GM18861 (cell line): ENCODE results near the gene HES4.

ENCODE experiments used
- ATAC-seq: cut with Tn5 transposase; IDR thresholded peaks from one replicate; pipeline ENCODE4 v1.9.1; 2021; ENCODE audit not compliant: unreplicated experiment

HES4 gene

DNA sequence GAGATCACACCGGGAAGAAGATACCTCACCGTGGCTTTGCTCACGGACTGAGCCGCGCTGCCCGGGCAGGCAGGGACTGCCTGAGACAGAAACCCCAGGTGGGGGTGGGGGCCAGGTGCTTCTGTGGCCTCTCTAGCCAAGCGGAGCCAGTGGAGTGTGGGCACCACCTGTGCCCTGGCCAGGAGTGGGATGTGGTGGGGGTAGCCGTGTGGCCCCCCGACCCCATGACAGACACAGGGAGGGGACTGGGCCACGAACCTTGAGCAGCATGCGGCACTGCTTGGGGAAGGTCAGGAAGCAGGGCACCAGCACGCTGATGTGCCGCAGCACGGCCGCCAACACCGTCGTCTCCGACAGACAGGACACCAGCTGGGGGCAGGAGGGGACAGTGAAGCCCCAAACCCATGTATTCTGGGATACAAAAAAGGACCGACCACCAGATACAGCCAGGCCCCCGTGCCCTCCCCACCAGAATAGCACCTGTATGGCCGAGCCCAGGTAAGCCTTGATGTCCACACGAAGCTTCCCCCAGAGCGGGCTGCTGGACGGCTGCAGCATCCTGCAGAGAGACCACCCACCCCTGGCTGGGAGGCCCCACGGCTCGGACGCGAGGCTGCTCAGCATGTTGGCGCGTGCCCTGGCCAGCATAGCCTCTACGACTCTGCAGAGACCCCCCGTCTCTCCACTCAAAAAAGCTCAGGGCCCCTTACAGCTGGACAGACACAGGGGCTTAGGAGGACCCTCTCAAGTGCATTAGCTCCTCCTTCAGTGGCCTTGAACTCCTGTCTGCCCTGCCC lies 46.2 kb downstream of the HES4 start:
- ATAC-seq: no peak

DNA sequence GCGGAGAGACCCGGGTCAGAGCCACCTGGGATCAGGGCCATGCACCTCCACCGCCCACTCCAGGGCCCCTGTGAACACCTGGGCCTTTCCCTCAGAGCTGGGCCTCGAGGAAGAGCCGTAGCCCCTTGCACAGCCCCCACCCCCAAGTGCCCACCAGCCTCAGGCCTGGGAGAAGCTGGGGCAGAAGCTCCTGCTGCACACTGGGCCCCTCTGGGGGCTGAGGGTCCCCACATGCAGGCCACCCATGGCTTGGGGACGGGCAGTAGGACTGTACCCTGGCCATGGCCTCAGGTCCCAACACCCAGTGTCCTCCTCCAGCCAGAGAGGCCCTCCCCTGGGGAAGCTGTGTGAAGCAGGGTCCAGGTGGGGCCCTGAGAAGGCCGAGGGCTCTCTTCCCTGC lies 47.3 kb downstream of the HES4 start:
- no peak for ATAC-seq

GRCh38 chr1:952201-952600 lies 47.7 kb downstream of the HES4 start:
- no peak for ATAC-seq

- no peak for ATAC-seq
Measured at GRCh38 chr1:951364-951763, 48.5 kb downstream of the HES4 start.

DNA sequence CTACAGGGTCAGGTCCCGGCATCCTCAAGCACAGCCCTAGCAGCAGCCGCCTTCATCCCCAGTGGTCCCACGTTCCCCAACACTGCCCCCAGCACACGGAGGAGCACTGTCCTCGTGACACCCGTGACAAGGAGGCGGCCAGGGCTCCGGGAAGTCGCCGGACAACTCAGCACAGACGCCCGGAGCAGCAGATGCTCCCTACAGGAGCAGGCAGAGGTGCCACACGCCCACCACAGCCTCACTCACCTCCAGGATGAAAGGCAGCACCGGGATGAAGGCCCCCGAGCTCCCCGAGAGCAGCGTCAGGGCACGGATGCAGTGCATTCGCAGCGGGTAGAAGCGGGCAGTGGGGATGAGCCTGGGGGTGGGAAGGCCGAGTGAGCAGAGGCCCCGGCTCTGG lies 49.0 kb downstream of the HES4 start:
- ATAC-seq: no peak

GRCh38 chr1:950268-950667 lies 49.6 kb downstream of the HES4 start:
- ATAC-seq: no peak
